PC-3 (cell line): ENCODE data around the gene ABHD8. TPM values are rescaled to one million over a fixed set of nuclear protein-coding genes. Genes with fewer than 3 reads are reported as not detected.

Experiments
- ATAC-seq: fragments of 200-7000 bp; cut with Tn5 transposase; 2 replicates; pipeline ENCODE4 v1.9.1; 2020; ENCODE audit warnings: mild to moderate bottlenecking, moderate library complexity
- Bru-seq: library from RNA; stranded (reverse); fragments of 400-500 nt; gene quantifications from one replicate; lab custom pipeline; 2021; lab: Mats Ljungman, UMichigan
- BruChase-seq, 2 experiments: library from RNA; stranded (reverse); fragments of 400-500 nt; gene quantifications; one replicate each; lab custom pipeline; 2021; lab: Mats Ljungman, UMichigan
- BruUV-seq: library from RNA; stranded (reverse); fragments of 400-500 nt; replicated peaks from 2 replicates; lab custom pipeline; 2021; lab: Mats Ljungman, UMichigan
- CTCF ChIA-PET: fragments of 300-600 bp; sonication (Branson Sonifier 250); formaldehyde crosslinking; loops from one replicate; lab custom pipeline; 2022; ENCODE audit warnings: antibody characterized with exemption; lab: Charles Lee
- POLR2A ChIA-PET: fragments of 300-600 bp; sonication (Branson Sonifier 250); formaldehyde crosslinking; loops from one replicate; lab custom pipeline; 2022; ENCODE audit warnings: antibody characterized with exemption; ENCODE audit not compliant: unreplicated experiment; lab: Charles Lee
- DNase-seq: peaks from one replicate; pipeline ENCODE4 v3.0.0-alpha.2; 2015
- H2AFZ ChIP-seq: fragments of 300-600 bp; sonication (generic); 2 replicates; pipeline ENCODE4 v1.6.0; 2016; ENCODE audit warnings: antibody characterized with exemption, low read length
- H3F3A ChIP-seq: fragments of 300-600 bp; sonication (generic); one replicate; pipeline ENCODE4 v1.6.0; 2017; ENCODE audit warnings: antibody characterized with exemption, low read length, control low read depth, mild to moderate bottlenecking; ENCODE audit not compliant: unreplicated experiment
- H3K27ac ChIP-seq: fragments of 300-600 bp; sonication (generic); 2 replicates; pipeline ENCODE4 v1.5.1; 2016; ENCODE audit warnings: mild to moderate bottlenecking, low read length
- H3K27me3 ChIP-seq: fragments of 300-600 bp; sonication (generic); 2 replicates; pipeline ENCODE4 v1.6.1; 2016; ENCODE audit warnings: low read length, mixed read lengths
- H3K36me3 ChIP-seq: fragments of 300-600 bp; sonication (generic); 2 replicates; pipeline ENCODE4 v1.6.1; 2016; ENCODE audit warnings: low read depth, mixed run types, low read length, mixed read lengths
- H3K4me1 ChIP-seq: fragments of 300-600 bp; sonication (generic); 2 replicates; pipeline ENCODE4 v1.5.1; 2016; ENCODE audit warnings: low read length; ENCODE audit not compliant: insufficient read depth
- H3K4me2 ChIP-seq: fragments of 300-600 bp; sonication (generic); 2 replicates; pipeline ENCODE4 v1.6.0; 2016; ENCODE audit warnings: low read length
- H3K4me3 ChIP-seq: fragments of 300-600 bp; sonication (generic); 2 replicates; pipeline ENCODE4 v1.5.1; 2016; ENCODE audit warnings: mild to moderate bottlenecking, low read length, mixed read lengths
- H3K79me2 ChIP-seq: fragments of 300-600 bp; sonication (generic); 2 replicates; pipeline ENCODE4 v1.6.1; 2017; ENCODE audit warnings: low read length, mixed read lengths
- H3K9ac ChIP-seq: fragments of 300-600 bp; sonication (generic); 2 replicates; pipeline ENCODE4 v1.6.0; 2016; ENCODE audit warnings: mild to moderate bottlenecking, low read length
- H3K9me2 ChIP-seq: fragments of 300-600 bp; sonication (generic); replicated peaks from 2 replicates; pipeline ENCODE4 v1.6.1; 2016; ENCODE audit warnings: mixed run types, low read length, mixed read lengths
- H3K9me3 ChIP-seq: fragments of 300-600 bp; sonication (generic); 2 replicates; pipeline ENCODE4 v1.6.1; 2016; ENCODE audit warnings: low read length, mixed read lengths
- H4K20me1 ChIP-seq: fragments of 300-600 bp; sonication (generic); 2 replicates; pipeline ENCODE4 v1.6.1; 2016; ENCODE audit warnings: low read length, mixed read lengths
- CTCF ChIP-seq: fragments of 300-600 bp; sonication (generic); conservative IDR thresholded peaks from 2 replicates; pipeline ENCODE4 v1.5.1; 2017; ENCODE audit warnings: antibody characterized with exemption, low read depth, mild to moderate bottlenecking, low read length
- EZH2phosphoT487 ChIP-seq: fragments of 300-600 bp; sonication (generic); IDR thresholded peaks from 2 replicates; pipeline ENCODE4 v1.6.1; 2018; ENCODE audit warnings: mild to moderate bottlenecking, antibody characterized with exemption, low read length, borderline replicate concordance
- intact Hi-C: fragments of 100-400 bp; cut with micrococcal nuclease; formaldehyde crosslinking; loops from 2 replicates; pipeline ENCODE4 v1.9.0; 2023
- long read RNA-seq: library from polyadenylated mRNA; unstranded; transcript quantifications from one replicate; pipeline ENCODE4 v2.0.0, GENCODE V29; 2021; ENCODE audit not compliant: unreplicated experiment
- total RNA-seq: library from RNA; depleted of rRNA; stranded (reverse); fragments of >200 nt; gene quantifications from 2 replicates; pipeline ENCODE4 v1.2.3, GENCODE V29; 2014; rRNA removed

Gene ABHD8
- total RNA-seq, result 42.4 and 53.8 TPM in 2 replicates
- Bru-seq, nascent RNA, result percentile 59 among the genes with signal in this experiment
- percentile 69 among the genes with signal in this experiment for BruChase-seq, experiment 1, labeled RNA remaining after a 6-hour chase
- BruChase-seq, experiment 2, labeled RNA remaining after a 2-hour chase, result percentile 67 among the genes with signal in this experiment
- long read RNA-seq, transcript ABHD8-201 (5 exons, 2,090 nt), result major isoform, 119 of 140 reads
- long read RNA-seq, partial matches to known transcripts, result 11 of 140 reads
- long read RNA-seq, other reads (novel, unspliced or antisense), result 10 of 140 reads

GRCh38 chr19:17303167-17303939 is at the start of gene ABHD8:
Gene ABHD8 (minus strand): TSS chr19:17303425. CDS start chr19:17301616, 1,809 bp downstream.
- no TSS peak for BruUV-seq
- Histone ChIP-seq H3K4me1 (peaks cover 22% of the 10 kb centered on the region), H3K4me3 (peak within 1 kb of the TSS; percentile 80), H4K20me1 (no peaks in the 10 kb centered on the region), H3F3A (no peaks in the 10 kb centered on the region), H3K36me3 (no peaks in the 10 kb centered on the region), H3K9ac (peak within 1 kb of the TSS; percentile 69), H2AFZ (peak within 1 kb of the TSS; percentile 87), H3K4me2 (peak within 1 kb of the TSS; percentile 95), H3K79me2 (peaks cover 38% of the 10 kb centered on the region), H3K9me3 (no peaks in the 10 kb centered on the region), H3K27me3 (no peaks in the 10 kb centered on the region), H3K9me2 (no peaks in the 10 kb centered on the region), H3K27ac (no peak within 1 kb of the TSS)
- ATAC-seq (peak; percentile 80), DNase-seq (peak; percentile 97)
- peak; percentile 47; the same call in 1 of the 2 replicates for TF ChIP-seq CTCF
- TF ChIP-seq EZH2phosphoT487, result no peak
- ChIA-PET CTCF (no interaction called here), POLR2A (no interaction called here)
- intact Hi-C loops, result no loop called here

GRCh38 chr19:17352608-17353280 is 49.5 kb upstream of the ABHD8 start:
- TF ChIP-seq CTCF (no peak), EZH2phosphoT487 (no peak)
- ATAC-seq, result no peak
- intact Hi-C loops, result no loop called here
- no peak overlapping the region for H3K9ac ChIP-seq
- H3K9me3 ChIP-seq, result no peaks in the 10 kb centered on the region
- H3K4me1 ChIP-seq, result peaks cover 10% of the 10 kb centered on the region; the same call in 1 of the 2 replicates
- H2AFZ ChIP-seq, result no peak overlapping the region
- no peaks in the 10 kb centered on the region for H4K20me1 ChIP-seq
- no TSS peak for BruUV-seq
- CTCF ChIA-PET, result no interaction called here
- H3K4me2 ChIP-seq, result no peak overlapping the region
- H3K4me3 ChIP-seq, result no peak overlapping the region
- no peaks in the 10 kb centered on the region for H3K79me2 ChIP-seq
- H3K27me3 ChIP-seq, result no peaks in the 10 kb centered on the region
- H3K9me2 ChIP-seq, result no peaks in the 10 kb centered on the region
- H3F3A ChIP-seq, result no peaks in the 10 kb centered on the region
- no peak overlapping the region for H3K27ac ChIP-seq
- POLR2A ChIA-PET, result no interaction called here
- DNase-seq, result no peak
- H3K36me3 ChIP-seq, result no peaks in the 10 kb centered on the region
